ENCODE data around the gene RALY. TPM values are rescaled to one million over a fixed set of nuclear protein-coding genes. Genes with fewer than 3 reads are reported as not detected.
"Not testable (repeated sequence)": the region's sequence is repeated elsewhere in the genome, so short reads cannot be mapped to it uniquely, and the experiment has no call there.

RALY gene
- polyA plus RNA-seq, 1 donor, result 119 TPM

DNA sequence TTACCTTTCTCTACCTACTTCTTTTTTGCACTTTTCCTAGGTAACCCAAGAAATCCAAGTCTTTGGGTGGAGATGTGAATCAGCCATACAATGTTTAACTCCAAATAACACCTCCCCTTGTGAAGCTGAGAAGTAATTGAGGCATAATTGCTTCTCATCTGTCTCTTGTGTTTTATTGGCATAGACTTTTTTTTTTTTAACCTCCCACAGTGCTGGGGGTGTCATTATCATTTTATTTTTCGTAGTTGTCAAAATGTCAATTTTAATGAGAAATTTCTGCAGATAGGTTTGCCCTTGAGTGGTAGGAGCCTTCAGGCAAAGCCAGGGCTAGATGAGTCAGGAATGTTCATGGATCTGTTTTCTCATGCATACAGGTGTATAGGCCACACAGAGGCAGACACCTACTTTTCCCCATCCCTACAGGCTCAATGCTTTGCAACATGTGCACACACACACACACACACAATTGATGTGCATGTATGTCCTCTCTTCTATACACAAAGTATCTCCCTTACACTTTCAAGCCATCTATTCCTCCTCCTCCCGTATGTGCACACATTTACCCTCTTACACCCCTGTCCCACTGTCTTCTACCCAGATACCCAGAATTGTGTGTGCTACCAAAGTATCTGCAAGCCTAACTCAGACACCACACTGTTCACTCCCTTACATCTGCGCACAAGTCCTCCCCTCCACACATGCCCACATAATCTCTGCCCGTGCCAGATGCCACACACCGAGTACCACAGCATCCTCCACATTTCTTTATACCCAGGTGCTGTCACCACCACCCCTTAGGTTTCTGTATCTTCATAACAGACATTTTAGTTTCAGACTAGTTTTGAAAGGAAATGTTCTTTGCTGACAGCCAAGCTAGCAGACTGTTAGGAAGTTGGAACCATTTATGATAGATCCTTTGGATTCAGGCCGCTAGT lies 22.0 kb downstream of the RALY start:
- no peak for DNase-seq (ENCODE audit: low read depth)

GRCh38 chr20:34016736-34017135 lies 23.0 kb downstream of the RALY start:
- no peak for DNase-seq (ENCODE audit: low read depth)

GRCh38 chr20:34017610-34018009 lies 23.9 kb downstream of the RALY start:
- DNase-seq (ENCODE audit: low read depth), result no peak

DNA sequence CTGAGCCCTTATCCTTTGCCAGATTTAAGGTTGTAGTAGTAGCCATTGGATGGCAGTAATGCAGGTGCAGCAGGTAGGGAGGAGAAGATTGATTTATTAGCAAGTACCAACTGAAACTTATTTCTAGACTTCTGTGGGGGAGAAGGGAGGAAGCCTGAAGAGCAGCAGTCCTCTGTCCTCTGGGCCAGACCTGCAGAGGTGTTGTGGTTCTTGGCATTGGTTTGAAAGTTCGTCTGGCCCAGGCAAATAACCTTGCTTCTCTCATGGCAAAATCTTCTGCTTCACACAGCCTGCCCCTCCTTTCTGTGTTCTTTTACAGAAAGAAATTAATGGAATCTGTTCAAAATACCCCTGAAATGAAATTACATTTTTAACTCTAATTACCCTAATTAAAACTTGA lies 24.5 kb downstream of the RALY start:
- no peak for DNase-seq (ENCODE audit: low read depth)

DNA sequence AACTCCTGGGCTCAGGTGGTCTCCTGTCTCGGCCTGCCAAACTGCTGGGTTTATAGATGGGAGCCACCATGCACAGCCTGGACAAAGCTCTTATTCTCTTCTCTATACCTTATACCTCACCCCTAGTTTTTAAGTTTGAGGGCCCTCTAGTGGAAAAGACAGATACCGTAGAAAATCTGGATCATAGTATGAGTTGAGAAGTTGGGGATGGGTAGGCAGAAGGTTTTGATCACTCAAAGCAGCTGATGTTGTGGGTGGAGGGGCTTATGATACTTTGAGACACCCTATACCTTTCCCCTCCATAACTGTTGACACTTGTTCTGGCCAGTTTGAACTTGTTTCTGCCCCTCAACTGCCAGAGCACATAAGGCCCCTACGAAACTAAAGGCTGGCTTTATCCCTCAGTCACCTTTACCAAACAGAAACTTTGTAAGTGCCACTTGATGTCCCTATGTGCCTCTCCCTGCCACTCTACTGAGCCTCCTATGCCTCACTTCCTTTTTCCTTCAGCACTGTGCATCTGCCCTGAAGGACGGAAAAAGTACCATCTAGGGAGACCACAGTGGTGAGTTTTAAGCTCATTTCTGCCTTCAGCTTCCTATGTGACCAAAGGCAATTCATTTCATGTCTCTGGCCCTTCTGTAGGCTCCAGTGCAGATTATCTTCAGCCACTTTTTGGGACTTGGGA lies 28.6 kb downstream of the RALY start:
- DNase-seq (ENCODE audit: low read depth), result no peak

DNA sequence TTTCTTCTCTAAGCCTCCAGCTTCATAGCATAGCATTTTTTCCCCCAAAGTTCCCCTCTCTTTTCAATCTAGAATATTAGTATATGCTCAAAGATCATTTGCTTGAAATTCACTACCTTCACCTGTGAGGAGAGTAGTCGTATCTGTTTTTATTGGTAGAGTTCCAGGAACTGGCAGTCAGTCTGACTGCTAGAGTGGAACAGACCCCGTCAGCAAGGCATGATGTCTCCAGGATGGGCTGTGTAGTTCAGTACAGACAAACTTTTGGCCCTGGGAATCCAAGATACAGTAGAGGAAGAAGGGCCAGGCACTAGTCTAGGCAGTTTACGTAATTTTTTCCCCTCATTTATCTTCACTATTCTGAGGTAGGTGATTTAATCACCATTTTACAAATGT lies 29.1 kb downstream of the RALY start:
- no peak for DNase-seq (ENCODE audit: low read depth)

GRCh38 chr20:34023937-34024722 lies 30.4 kb downstream of the RALY start:
- DNase-seq (ENCODE audit: low read depth), result no peak

DNA sequence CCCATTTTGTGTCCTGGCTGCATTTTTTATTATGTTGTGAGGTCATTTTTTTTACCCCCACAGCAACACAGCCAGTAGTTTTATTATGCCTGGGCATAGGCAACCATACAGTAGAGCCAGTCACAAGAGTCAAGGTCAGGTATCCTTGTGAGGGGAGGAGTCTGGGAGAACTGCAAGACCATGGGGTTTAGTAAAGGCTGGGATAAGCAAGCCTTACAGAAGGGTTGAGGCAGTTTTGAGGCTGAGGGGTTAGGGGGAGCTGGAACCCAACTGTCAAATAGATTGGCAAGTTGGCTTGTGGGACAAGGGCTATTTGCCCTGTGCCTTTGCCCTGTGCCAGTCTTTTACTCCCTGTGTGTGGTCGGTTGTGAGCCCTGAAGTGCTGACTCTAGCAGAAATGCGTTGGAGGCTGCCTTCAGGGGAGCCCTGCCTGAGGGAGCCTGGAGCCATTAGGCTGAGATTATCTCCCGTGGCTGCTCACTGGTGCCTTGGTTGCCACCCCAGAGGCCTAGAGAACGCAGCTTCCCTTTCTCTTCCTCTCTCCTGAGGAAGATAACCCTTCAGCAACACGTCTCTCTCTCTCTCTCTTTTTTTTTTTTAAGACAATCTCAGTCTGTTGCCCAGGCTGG lies 31.1 kb downstream of the RALY start:
- DNase-seq (ENCODE audit: low read depth), result no peak

- not testable (repeated sequence) for DNase-seq (ENCODE audit: low read depth)
Measured at GRCh38 chr20:34028013-34028412, 34.3 kb downstream of the RALY start.

GRCh38 chr20:34029415-34029814 lies 35.7 kb downstream of the RALY start:
- DNase-seq (ENCODE audit: low read depth), result no peak

GRCh38 chr20:34030456-34030855 lies 36.7 kb downstream of the RALY start:
- no peak for DNase-seq (ENCODE audit: low read depth)

DNA sequence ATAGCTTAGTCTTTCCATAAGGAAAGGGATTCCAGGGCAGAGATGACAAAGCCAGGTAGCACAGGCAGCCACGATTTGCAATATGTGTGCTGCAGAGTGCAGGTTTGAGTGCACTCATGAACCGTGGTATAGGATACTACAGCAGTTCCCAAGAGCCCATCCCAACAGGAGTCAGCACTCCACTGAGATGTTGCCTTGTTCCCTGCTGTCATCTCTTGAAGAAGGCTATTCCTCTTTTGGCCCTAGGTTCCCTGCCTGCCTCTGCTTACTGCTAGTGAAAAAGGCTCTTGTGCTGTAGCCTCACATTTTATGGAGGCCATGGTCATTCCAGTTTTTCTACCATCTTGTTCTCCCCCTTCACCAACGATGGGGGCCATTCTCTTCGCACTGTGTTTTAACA lies 40.2 kb downstream of the RALY start:
- no peak for DNase-seq (ENCODE audit: low read depth)

- DNase-seq (ENCODE audit: low read depth), result no peak
Measured at GRCh38 chr20:34037121-34037520, 43.4 kb downstream of the RALY start.

GRCh38 chr20:34037767-34038166 lies 44.1 kb downstream of the RALY start:
- DNase-seq (ENCODE audit: low read depth), result peak; percentile 34

- DNase-seq (ENCODE audit: low read depth), result no peak
Measured at GRCh38 chr20:34040300-34040995, 46.7 kb downstream of the RALY start.

- DNase-seq (ENCODE audit: low read depth), result no peak
Measured at GRCh38 chr20:34041226-34041625, 47.5 kb downstream of the RALY start.

DNA sequence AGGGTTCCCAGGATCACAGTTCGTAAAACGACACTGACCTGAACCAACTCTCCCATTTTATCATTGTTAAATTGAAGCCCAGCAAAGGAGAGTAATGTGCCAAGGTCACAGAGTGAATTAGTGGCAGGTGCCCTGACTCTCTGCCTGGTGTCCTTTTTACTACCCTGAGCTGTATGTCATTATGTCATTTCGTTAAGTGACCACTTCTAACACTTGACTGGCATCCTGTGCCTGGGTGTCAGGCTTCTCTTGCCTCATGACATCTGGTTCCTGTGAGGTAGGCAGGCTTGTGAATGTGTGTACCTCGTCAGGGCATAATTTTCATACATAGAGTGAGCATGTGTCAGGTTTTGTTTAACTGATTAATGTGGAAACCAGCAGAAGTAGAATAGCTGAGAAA lies 48.6 kb downstream of the RALY start:
- no peak for DNase-seq (ENCODE audit: low read depth)

DNA sequence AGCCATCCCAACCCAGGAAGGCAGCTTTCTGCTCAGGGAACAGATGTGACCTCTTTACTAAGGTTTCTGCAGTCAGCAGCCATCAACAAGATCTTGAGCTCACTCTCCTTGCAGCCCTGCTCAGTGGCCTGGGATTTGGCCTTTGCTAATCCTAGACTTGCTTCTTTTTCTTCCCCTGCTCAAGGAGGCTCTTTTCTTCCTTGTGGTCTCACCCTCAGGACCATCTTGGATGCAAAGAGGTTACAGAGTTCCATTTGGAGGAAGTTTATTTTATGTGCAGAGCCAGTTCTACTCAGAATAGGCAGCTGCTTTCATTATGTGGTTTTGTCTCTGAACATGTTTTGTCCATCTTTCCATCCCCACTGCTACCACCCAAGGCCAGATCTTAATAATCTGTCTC lies 49.3 kb downstream of the RALY start:
- DNase-seq (ENCODE audit: low read depth), result no peak

GRCh38 chr20:34045294-34045693 lies 51.6 kb downstream of the RALY start:
- DNase-seq (ENCODE audit: low read depth), result no peak

GRCh38 chr20:34045930-34046725 lies 52.4 kb downstream of the RALY start:
- no peak for DNase-seq (ENCODE audit: low read depth)

All from forelimb muscle (tissue), 1 donor.